HG03280 (cell line): ENCODE data around the gene UGT3A1.
"Not testable (repeated sequence)": the region's sequence is repeated elsewhere in the genome, so short reads cannot be mapped to it uniquely, and the experiment has no call there.

ENCODE experiments used
- ATAC-seq: cut with Tn5 transposase; IDR thresholded peaks from one replicate; pipeline ENCODE4 v1.9.1; 2021; ENCODE audit warnings: mild to moderate bottlenecking, moderate library complexity; ENCODE audit not compliant: unreplicated experiment

The UGT3A1 gene

GRCh38 chr5:35988529-35988928 is 2.7 kb downstream of the UGT3A1 start:
- ATAC-seq: no peak

DNA sequence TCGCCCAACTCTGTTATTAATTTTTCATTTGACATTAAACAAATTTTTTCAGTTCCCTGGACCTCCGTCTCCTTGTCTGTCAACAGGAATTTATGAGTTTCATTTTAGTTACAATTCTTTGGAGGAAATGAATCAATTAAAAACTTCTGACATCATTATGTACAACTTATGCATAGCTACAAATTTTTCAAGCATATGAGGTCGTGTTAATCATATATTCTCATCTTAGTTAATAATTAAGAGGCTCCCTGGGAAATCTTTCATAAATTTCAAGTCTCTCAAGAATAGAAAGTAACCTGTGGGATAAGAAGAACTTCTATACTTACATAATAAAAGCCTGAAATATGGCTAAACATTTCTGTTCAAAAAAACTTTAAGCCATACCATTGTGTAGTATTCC is 3.4 kb downstream of the UGT3A1 start:
- ATAC-seq: no peak

- ATAC-seq: no peak
These were observed 11.5 kb downstream of the UGT3A1 start for GRCh38 chr5:35979715-35980114.

DNA sequence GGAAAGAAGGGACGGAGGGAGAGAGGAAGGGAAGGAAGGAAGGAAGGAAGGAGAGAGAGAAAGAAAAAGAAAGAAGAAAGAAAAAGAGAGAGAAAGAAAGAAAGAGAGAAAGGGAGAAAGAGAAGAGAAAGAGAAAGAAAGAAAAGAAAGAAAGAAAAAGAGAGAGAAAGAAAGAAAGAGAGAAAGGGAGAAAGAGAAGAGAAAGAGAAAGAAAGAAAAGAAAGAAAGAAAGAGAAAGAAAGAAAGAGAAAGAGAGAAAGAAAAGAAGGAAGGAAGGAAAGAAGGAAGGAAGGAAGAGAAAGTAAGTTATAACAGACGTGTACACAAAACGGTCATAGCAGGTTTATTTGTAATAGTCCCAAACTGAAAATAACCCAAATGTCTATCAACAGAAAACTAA is 14.3 kb downstream of the UGT3A1 start:
- ATAC-seq: not testable (repeated sequence)

DNA sequence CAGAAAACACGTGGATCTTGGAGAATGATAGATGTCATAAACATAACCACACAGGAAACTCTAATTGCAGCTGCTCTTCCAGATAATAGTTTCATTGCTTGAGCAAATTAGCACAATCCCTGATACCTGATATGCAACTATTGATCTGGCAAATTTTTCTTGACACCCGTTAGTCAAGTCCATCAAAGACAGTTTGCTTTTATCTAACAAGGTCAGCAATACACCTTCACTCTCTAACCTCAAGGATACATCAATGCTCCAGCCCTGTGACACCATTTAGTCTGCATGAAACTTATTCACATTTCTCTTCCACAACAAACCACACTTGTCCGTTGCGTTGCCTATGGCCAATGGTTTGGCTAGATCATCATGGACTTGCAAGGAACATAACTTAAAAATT is 16.6 kb downstream of the UGT3A1 start:
- ATAC-seq: no peak

DNA sequence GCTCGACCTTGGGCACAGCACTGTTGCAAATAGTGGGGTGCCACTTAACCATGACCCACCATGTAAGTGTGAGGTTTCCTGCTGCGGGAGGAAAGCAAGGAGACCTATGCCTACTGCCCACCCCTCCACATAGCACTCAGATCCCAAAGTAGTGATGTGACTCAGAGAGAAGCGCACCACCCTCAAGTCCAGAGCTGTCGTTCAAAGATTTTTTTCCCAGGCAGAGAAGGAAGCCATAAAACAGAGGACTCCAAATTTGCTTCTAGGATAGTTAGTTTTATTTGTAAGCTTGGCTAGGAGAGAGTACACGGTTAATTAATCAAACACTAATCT is 19.3 kb downstream of the UGT3A1 start:
- no peak for ATAC-seq

- no peak for ATAC-seq
These were observed 19.9 kb downstream of the UGT3A1 start for GRCh38 chr5:35971186-35971877.

GRCh38 chr5:35963381-35963843 is 27.8 kb downstream of the UGT3A1 start:
- no peak for ATAC-seq

DNA sequence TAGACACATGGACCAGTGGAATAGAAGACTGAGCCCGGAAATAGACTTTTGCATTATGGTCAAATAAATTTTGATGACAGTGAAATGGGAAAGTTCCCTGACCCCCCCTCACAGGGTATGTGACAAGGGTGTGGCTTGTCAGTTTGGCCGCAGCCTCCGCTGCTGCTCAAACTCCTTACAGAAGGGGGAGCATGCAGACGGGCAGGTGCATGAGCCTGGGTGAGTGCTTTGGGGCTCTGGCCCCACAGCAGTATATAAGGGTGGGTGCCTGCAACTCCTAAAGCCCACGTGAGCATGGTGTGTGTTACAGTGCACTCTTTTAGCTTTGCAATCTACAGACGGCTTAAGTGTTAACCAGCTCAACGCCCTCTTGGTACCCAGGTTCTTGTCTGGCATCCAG is 30.9 kb downstream of the UGT3A1 start:
- ATAC-seq: no peak

GRCh38 chr5:35956429-35956828 is 34.8 kb downstream of the UGT3A1 start:
- ATAC-seq: no peak

DNA sequence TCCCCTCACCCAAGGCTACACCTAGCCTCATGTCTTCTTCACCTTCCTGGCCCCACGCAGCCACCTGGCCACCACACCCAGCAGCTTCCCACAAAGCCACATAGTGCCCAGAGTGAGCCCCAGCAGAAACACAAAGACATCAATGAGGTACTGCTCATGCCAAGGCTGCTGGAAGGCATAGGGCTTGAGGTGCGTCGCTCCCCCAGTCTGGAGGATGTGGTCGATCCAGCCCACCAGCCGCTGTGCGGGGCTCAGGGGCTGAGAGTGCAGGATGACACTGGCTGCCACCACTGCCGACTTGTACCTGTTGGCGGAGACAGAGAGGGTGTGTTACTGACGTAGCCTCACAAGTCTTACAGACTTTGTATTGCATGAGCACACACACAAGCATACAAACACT is 37.0 kb downstream of the UGT3A1 start:
- no peak for ATAC-seq

DNA sequence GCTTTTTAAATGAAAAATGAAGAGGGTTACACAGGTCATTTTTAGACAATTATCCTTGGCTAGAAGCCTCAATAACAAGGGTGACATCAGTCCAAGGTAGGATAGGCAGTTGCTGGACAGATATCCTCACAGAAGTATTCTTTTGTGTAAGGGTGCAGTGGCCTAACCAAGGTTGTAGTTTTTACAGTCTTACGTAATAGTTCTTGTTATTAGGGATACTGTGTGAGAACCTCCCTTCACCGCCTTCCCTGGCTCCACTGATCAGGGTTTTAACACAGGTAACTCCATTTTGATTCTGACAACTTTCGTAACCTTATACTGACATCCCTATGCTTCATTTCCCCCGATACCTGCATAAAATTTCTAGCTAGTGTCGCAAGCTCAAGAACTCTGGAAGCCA is 44.1 kb downstream of the UGT3A1 start:
- no peak for ATAC-seq

GRCh38 chr5:35939639-35940038 is 51.6 kb downstream of the UGT3A1 start:
- no peak for ATAC-seq

GRCh38 chr5:35938568-35939227 is 52.5 kb downstream of the UGT3A1 start, which contains the start of gene CAPSL:
Gene CAPSL, minus strand, starts transcription at chr5:35938622. Its CDS starts 17,502 bp downstream, at chr5:35921120.
- ATAC-seq: no peak

GRCh38 chr5:35926389-35927051 is 64.7 kb downstream of the UGT3A1 start:
- ATAC-seq: peak; percentile 74

- ATAC-seq: peak; percentile 63
These were observed 66.1 kb downstream of the UGT3A1 start for GRCh38 chr5:35924950-35925722.

DNA sequence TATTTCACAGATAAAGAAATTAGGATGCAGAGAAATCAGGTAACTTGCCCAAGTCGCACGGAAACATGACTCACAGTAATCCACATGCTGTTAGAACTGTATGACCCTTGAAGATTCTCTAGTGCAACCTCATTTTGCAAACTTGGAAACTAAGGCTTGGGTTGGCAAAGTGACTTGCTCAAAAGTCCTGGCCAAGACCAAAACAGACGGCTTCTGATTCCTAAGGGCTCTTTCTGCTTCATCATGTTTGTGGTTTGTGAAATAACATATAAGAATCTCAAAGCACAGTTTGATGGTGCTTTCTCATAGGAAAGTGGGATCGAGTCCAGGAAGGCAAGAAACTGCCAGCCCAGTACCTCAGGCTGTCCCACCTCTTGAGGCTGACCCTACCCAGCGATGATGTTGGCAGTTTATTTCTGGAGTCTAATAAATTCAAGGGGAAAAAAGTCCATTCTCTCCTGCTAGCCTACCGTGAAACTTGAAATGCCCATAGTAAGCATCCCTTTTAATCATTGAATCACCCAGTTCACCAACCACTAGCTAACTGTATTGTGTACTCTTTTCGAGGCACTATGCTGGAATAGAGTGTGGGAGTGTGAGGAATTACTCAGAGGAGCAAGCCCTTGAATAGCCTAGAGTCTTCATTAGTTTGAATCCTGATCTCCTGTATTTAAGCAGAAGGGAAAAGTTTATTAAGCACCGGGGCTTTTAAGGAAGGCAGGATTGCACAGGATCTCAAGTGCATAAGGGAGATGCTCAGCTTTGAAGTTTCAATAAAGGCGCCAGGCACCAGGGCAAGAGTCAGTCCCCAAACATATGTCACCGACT is 66.9 kb downstream of the UGT3A1 start:
- ATAC-seq: no peak

DNA sequence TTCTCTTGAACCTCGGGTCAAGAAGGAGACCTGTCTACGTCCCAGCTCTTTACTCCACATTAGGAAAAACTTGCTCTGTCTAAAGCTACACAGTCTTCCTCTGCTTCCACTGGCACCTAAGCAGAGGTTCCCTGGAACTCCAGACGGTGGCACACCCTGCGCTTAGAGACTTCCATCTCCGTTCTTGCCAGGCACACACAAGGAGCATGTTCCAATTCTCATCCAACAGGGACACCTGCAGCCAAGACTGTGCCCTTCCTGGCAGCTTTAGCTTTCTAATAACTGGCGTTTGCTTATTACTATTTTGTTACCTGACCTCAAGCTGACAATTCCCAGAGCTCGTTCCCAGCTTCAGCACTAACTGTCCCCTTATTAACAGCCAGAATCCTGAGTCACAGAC is 68.7 kb downstream of the UGT3A1 start:
- no peak for ATAC-seq

DNA sequence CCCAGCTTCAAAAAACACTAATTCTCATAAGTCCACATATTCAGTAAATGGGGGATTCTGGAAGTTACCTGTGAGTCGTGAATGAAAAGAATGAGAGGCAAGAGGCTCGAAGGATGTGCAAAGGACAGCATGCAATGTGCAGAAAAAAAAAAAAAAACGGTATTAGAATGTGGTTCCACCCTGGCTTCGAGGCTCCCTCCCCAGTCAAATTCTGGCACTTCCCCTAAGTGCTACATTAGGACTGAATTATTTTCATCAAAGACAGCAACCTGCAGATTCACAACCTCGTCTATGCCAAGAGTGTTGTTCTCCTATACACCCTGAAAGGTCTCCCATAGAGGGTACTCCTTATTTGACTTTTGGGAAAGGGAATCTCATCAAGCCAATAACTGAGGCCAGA is 69.3 kb downstream of the UGT3A1 start:
- no peak for ATAC-seq

- ATAC-seq: no peak
These were observed 70.3 kb downstream of the UGT3A1 start for GRCh38 chr5:35920890-35921289.
